Activated T-cell treated with anti-CD3 and anti-CD28 coated beads, Interleukin-2, amount 50 U/mL, for 4 hours (primary cell): ENCODE measurements around the gene LHFPL3. TPM values are rescaled to one million over a fixed set of nuclear protein-coding genes. Genes with fewer than 3 reads are reported as not detected.

ENCODE experiments used
- ATAC-seq, 2 donors: fragments of 200-7000 bp; cut with Tn5 transposase; one replicate each; pipeline ENCODE4 v1.10.0; 2021
- DNase-seq: peaks from one replicate; pipeline ENCODE4 v3.0.0-alpha.2; 2020
- H3K27me3 Mint-ChIP-seq: one replicate; pipeline ENCODE4 v1.8.0; 2021; ENCODE audit warnings: low read depth, mixed read lengths
- H3K36me3 Mint-ChIP-seq: one replicate; pipeline ENCODE4 v1.8.0; 2022; ENCODE audit warnings: mixed read lengths; ENCODE audit not compliant: insufficient read depth
- H3K4me1 Mint-ChIP-seq: one replicate; pipeline ENCODE4 v1.8.0; 2021; ENCODE audit warnings: low read depth, mixed read lengths
- H3K4me3 Mint-ChIP-seq: one replicate; pipeline ENCODE4 v1.8.0; 2021; ENCODE audit warnings: mild to moderate bottlenecking, moderate library complexity, mixed read lengths
- H3K9me3 Mint-ChIP-seq: one replicate; pipeline ENCODE4 v1.8.0; 2021; ENCODE audit warnings: mixed read lengths
- total RNA-seq, 3 donors: library from RNA; stranded (reverse); gene quantifications; one replicate each; pipeline ENCODE4 v1.2.1, GENCODE V29; 2021

The LHFPL3 gene
- total RNA-seq, 3 donors from 2014 or later, result not detected

DNA sequence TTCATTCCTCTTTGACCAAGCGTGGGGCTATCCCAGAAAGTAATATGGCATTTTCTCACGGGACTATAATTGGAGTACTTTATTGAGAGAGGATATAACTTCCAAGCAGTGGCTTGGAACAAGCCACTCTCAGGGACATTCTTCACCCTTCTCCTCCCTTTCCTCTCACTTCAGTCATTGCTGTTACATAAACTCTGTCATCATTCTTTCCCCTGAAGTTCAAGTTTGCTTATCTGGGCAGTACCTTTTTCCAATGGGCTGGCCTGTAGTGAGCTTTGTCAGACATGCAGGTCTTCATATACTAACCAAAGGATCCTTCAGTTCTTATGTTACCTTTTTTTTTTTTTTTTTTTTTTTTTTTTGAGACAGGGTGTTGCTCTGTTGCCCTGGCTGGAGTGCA is 626.9 kb downstream of the LHFPL3 start:
- Mint-ChIP-seq H3K4me1 (peaks cover 31% of the 10 kb centered on the region), H3K36me3 (no peaks in the 10 kb centered on the region)
- no peak for DNase-seq

More for the DNA sequence above, 626.9 kb downstream of the LHFPL3 start:
- Mint-ChIP-seq H3K4me3 (no peak overlapping the region), H3K9me3 (no peaks in the 10 kb centered on the region), H3K27me3 (no peaks in the 10 kb centered on the region)
- no peak for ATAC-seq

Other genes with a start within 250 kb of the LHFPL3 start
- gene ORC5, start 120.6 kb upstream of the LHFPL3 start, total RNA-seq, result 10 to 100 TPM; 36.1 to 39.7 (median 38.6) TPM